ENCODE measurements around the gene CYBC1. TPM values are rescaled to one million over a fixed set of nuclear protein-coding genes. Genes with fewer than 3 reads are reported as not detected.
"Not testable (repeated sequence)": the region's sequence is repeated elsewhere in the genome, so short reads cannot be mapped to it uniquely, and the experiment has no call there.

The CYBC1 gene
- total RNA-seq, 1 donor from 2014 or later, result 26.6 TPM

- peak; percentile 50 for ATAC-seq (ENCODE audit: poor library complexity)
- intact Hi-C loops (cut with DNase I), result no loop called here
- DNase-seq, result no peak
Measured at GRCh38 chr17:82483836-82484235, 33.3 kb upstream of the CYBC1 start.

GRCh38 chr17:82483204-82483660, 32.7 kb upstream of the CYBC1 start:
- intact Hi-C loops (cut with DNase I), result no loop called here
- ATAC-seq (ENCODE audit: poor library complexity) (no peak), DNase-seq (no peak)

- DNase-seq (no peak), ATAC-seq (ENCODE audit: poor library complexity) (no peak)
- intact Hi-C loops (cut with DNase I), result no loop called here
Measured at GRCh38 chr17:82480318-82480717, 29.8 kb upstream of the CYBC1 start.

- DNase-seq, result no peak
- intact Hi-C loops (cut with DNase I), result no loop called here
- no peak for ATAC-seq (ENCODE audit: poor library complexity)
Measured at GRCh38 chr17:82479602-82480001, 29.1 kb upstream of the CYBC1 start.

GRCh38 chr17:82477934-82478333, 27.4 kb upstream of the CYBC1 start:
- no peak for ATAC-seq (ENCODE audit: poor library complexity)
- intact Hi-C loops (cut with DNase I), result no loop called here
- DNase-seq, result no peak

GRCh38 chr17:82475458-82475857, 24.9 kb upstream of the CYBC1 start:
- intact Hi-C loops (cut with DNase I), result no loop called here
- DNase-seq (no peak), ATAC-seq (ENCODE audit: poor library complexity) (no peak)

GRCh38 chr17:82474223-82475010, 23.9 kb upstream of the CYBC1 start:
- ATAC-seq (ENCODE audit: poor library complexity) (no peak), DNase-seq (no peak)
- intact Hi-C loops (cut with DNase I), result no loop called here

- intact Hi-C loops (cut with DNase I), result no loop called here
- DNase-seq, result no peak
- no peak for ATAC-seq (ENCODE audit: poor library complexity)
Measured at GRCh38 chr17:82470065-82470464, 19.5 kb upstream of the CYBC1 start.

- intact Hi-C loops (cut with DNase I), result no loop called here
- ATAC-seq (ENCODE audit: poor library complexity) (no peak), DNase-seq (no peak)
Measured at GRCh38 chr17:82468692-82469091, 18.1 kb upstream of the CYBC1 start.

- DNase-seq, result no peak
- intact Hi-C loops (cut with DNase I), result no loop called here
- ATAC-seq (ENCODE audit: poor library complexity), result no peak
Measured at GRCh38 chr17:82465023-82465603, 14.6 kb upstream of the CYBC1 start.

- DNase-seq (no peak), ATAC-seq (ENCODE audit: poor library complexity) (no peak)
- intact Hi-C loops (cut with DNase I), result no loop called here
Measured at GRCh38 chr17:82464567-82464929, 14.0 kb upstream of the CYBC1 start.

GRCh38 chr17:82463925-82464566, 13.5 kb upstream of the CYBC1 start:
- ATAC-seq (ENCODE audit: poor library complexity) (peak; percentile 56), DNase-seq (no peak)
- intact Hi-C loops (cut with DNase I), result no loop called here

GRCh38 chr17:82463391-82463790, 12.8 kb upstream of the CYBC1 start:
- DNase-seq, result no peak
- intact Hi-C loops (cut with DNase I), result no loop called here
- no peak for ATAC-seq (ENCODE audit: poor library complexity)

GRCh38 chr17:82461827-82462524, 11.4 kb upstream of the CYBC1 start:
- ATAC-seq (ENCODE audit: poor library complexity), result no peak
- intact Hi-C loops (cut with DNase I), result no loop called here
- no peak for DNase-seq

GRCh38 chr17:82459936-82460335, 9.4 kb upstream of the CYBC1 start:
- DNase-seq; intact Hi-C loops (cut with DNase I); ATAC-seq (ENCODE audit: poor library complexity): not testable (repeated sequence)

GRCh38 chr17:82458885-82459424, 8.4 kb upstream of the CYBC1 start:
- DNase-seq, result peak; percentile 57
- no peak for ATAC-seq (ENCODE audit: poor library complexity)
- intact Hi-C loops (cut with DNase I), result no loop called here

- intact Hi-C loops (cut with DNase I), result no loop called here
- ATAC-seq (ENCODE audit: poor library complexity) (peak; percentile 98), DNase-seq (peak; percentile 99)
Measured at GRCh38 chr17:82458179-82458884, 7.8 kb upstream of the CYBC1 start, which contains the start of gene NARF. Gene NARF (plus strand): TSS chr17:82458741. CDS start chr17:82458804, 63 bp downstream.

GRCh38 chr17:82457929-82458178, 7.3 kb upstream of the CYBC1 start:
- intact Hi-C loops (cut with DNase I), result no loop called here
- ATAC-seq (ENCODE audit: poor library complexity), result no peak
- DNase-seq, result no peak
